HG02884 (cell line): ENCODE data around the gene SPIRE1.
"Not testable (repeated sequence)": the region's sequence is repeated elsewhere in the genome, so short reads cannot be mapped to it uniquely, and the experiment has no call there.

ENCODE experiments used
- ATAC-seq: cut with Tn5 transposase; IDR thresholded peaks from one replicate; pipeline ENCODE4 v1.9.1; 2021; ENCODE audit warnings: mild to moderate bottlenecking, moderate library complexity; ENCODE audit not compliant: unreplicated experiment

The SPIRE1 gene

GRCh38 chr18:12497296-12497695 lies 160.6 kb downstream of the SPIRE1 start:
- ATAC-seq = no peak

- ATAC-seq = no peak
Measured at GRCh38 chr18:12492907-12493306, 165.0 kb downstream of the SPIRE1 start.

- ATAC-seq = no peak
Measured at GRCh38 chr18:12491611-12492435, 166.1 kb downstream of the SPIRE1 start.

GRCh38 chr18:12485479-12486105 lies 172.3 kb downstream of the SPIRE1 start:
- ATAC-seq = no peak

GRCh38 chr18:12481915-12482314 lies 176.0 kb downstream of the SPIRE1 start:
- ATAC-seq = not testable (repeated sequence)

GRCh38 chr18:12479982-12480381 lies 177.9 kb downstream of the SPIRE1 start:
- ATAC-seq = no peak

GRCh38 chr18:12479536-12479935 lies 178.4 kb downstream of the SPIRE1 start:
- ATAC-seq = no peak

- ATAC-seq = no peak
Measured at GRCh38 chr18:12478269-12479047, 179.4 kb downstream of the SPIRE1 start.

GRCh38 chr18:12477606-12478005 lies 180.3 kb downstream of the SPIRE1 start:
- ATAC-seq = no peak

GRCh38 chr18:12476955-12477354 lies 181.0 kb downstream of the SPIRE1 start:
- ATAC-seq = no peak

- ATAC-seq = no peak
Measured at GRCh38 chr18:12474876-12475275, 183.0 kb downstream of the SPIRE1 start.

GRCh38 chr18:12474146-12474545 lies 183.8 kb downstream of the SPIRE1 start:
- no peak for ATAC-seq

- ATAC-seq = no peak
Measured at GRCh38 chr18:12470382-12471075, 187.4 kb downstream of the SPIRE1 start.

GRCh38 chr18:12468445-12468844 lies 189.5 kb downstream of the SPIRE1 start:
- no peak for ATAC-seq

- ATAC-seq = no peak
Measured at GRCh38 chr18:12464731-12465130, 193.2 kb downstream of the SPIRE1 start.

- no peak for ATAC-seq
Measured at GRCh38 chr18:12463191-12463590, 194.7 kb downstream of the SPIRE1 start.

- no peak for ATAC-seq
Measured at GRCh38 chr18:12462242-12462641, 195.7 kb downstream of the SPIRE1 start.

- ATAC-seq = no peak
Measured at GRCh38 chr18:12461326-12461725, 196.6 kb downstream of the SPIRE1 start.

- no peak for ATAC-seq
Measured at GRCh38 chr18:12460874-12461273, 197.0 kb downstream of the SPIRE1 start.

- no peak for ATAC-seq
Measured at GRCh38 chr18:12458771-12459170, 199.1 kb downstream of the SPIRE1 start.

GRCh38 chr18:12456441-12456840 lies 201.5 kb downstream of the SPIRE1 start:
- no peak for ATAC-seq
